Thyroid gland (tissue), 4 donors: ENCODE measurements around the gene BHLHA15. TPM values are rescaled to one million over a fixed set of nuclear protein-coding genes. Genes with fewer than 3 reads are reported as not detected.

Source experiments
- DNase-seq, 2 donors: peaks; one replicate each; pipeline ENCODE4 v3.0.0-alpha.2; 2019
- H3K27ac ChIP-seq, 3 donors: fragments of 200-600 bp; sonication (generic); 1 replicate in 2 of 3; 2 replicates in 1 of 3; pipeline ENCODE4 v1.5.1; 2016 to 2019; ENCODE audit warnings: mild to moderate bottlenecking in 1 of 3, moderate library complexity in 1 of 3
- H3K27me3 ChIP-seq: fragments of 200-600 bp; sonication (generic); one replicate; pipeline ENCODE4 v1.5.1; 2019
- H3K36me3 ChIP-seq, 2 donors: fragments of 200-600 bp; sonication (generic); one replicate each; pipeline ENCODE4 v1.5.1; 2016 to 2019
- H3K4me1 ChIP-seq, 2 donors: fragments of 200-600 bp; sonication (generic); one replicate each; pipeline ENCODE4 v1.5.1; 2017 to 2019
- H3K4me3 ChIP-seq, 3 donors: fragments of 200-600 bp; sonication (generic); replicated peaks in 1 of 3; 1 replicate in 2 of 3; 2 replicates in 1 of 3; pipeline ENCODE4 v1.5.1; 2016; ENCODE audit warnings: mild to moderate bottlenecking in 1 of 3
- H3K9me3 ChIP-seq: fragments of 200-600 bp; sonication (generic); one replicate; pipeline ENCODE4 v1.5.1; 2017
- POLR2A ChIP-seq, 2 donors: fragments of 450-650 bp; IDR thresholded peaks; one replicate each; pipeline ENCODE4 v1.6.1; 2017; ENCODE audit warnings: antibody characterized with exemption in 2 of 2, mild to moderate bottlenecking in 2 of 2, moderate library complexity in 1 of 2
- whole genome bisulfite sequencing, 2 donors: methylation state at CpG; one replicate each; pipeline ENCODE4 v1.1.5; 2017; 5-methylcytosine and 5-hydroxymethylcytosine counted together
- intact Hi-C: fragments of 100-400 bp; cut with DNase I; formaldehyde crosslinking; loops from one replicate; pipeline ENCODE4 v1.15.1; 2023
- total RNA-seq, 4 donors: library from RNA; depleted of rRNA; stranded (reverse); fragments of >200 nt; gene quantifications; one replicate each; pipeline ENCODE4 v1.2.3, GENCODE V29; 2016
- TF ChIP-seq, protein P1 (sequence below), 6 experiments: fragments of 200-600 bp in 3 of 6; fragments of 450-650 bp in 3 of 6; sonication (generic) in 3 of 6; IDR thresholded peaks; one replicate each; pipeline ENCODE4 v1.5.1; 2016 to 2019; ENCODE audit warnings: antibody characterized with exemption in 6 of 6, mild to moderate bottlenecking in 2 of 6, inconsistent platforms in 1 of 6, moderate library complexity in 1 of 6

The BHLHA15 gene
- total RNA-seq, 4 donors from 2014 or later: 1.2 to 8.7 (median 1.9) TPM; not detected in 1

DNA sequence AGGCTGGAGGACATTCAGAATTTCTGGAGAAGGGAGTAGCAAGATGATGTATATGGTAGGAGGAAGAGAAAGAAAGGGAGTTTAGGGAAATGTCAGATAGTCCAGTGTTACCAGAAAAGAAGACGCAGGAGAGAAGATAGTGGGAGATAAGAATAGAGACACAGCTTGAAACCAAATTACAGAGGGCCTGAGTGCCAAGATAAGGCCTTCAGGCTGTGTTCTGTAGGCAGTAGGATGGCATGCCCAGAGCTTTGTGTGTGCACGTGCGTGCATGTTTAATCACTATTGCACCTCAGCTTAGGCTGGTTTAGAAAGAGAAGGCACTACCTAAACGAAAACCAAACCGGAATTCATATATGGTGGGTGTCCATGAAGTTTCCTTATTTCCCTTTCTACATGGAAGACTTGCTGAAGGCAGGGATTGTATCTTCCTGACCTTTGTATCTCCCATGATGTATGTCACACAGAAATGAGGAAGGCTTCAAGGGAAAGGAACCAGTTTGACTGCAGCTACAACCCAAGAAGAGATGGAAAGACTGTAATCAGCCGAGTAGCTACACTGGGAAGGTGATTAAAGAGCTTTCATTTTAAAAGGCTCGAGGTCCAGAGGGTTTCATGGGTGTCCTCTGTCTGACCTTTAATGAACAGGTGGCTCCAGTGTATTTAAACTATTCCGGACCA lies 35.8 kb upstream of the BHLHA15 start:
- Histone ChIP-seq H3K36me3 (peaks cover 0 to 5% of the 10 kb centered on the region in 2 donors), H3K9me3 (no peaks in the 10 kb centered on the region), H3K27ac (peak overlapping the region in 1 of 3 donors; percentile 3), H3K4me1 (peaks cover 19 to 23% of the 10 kb centered on the region in 2 donors), H3K4me3 (no peak overlapping the region), H3K27me3 (no peaks in the 10 kb centered on the region)
- TF ChIP-seq, protein P1, sequence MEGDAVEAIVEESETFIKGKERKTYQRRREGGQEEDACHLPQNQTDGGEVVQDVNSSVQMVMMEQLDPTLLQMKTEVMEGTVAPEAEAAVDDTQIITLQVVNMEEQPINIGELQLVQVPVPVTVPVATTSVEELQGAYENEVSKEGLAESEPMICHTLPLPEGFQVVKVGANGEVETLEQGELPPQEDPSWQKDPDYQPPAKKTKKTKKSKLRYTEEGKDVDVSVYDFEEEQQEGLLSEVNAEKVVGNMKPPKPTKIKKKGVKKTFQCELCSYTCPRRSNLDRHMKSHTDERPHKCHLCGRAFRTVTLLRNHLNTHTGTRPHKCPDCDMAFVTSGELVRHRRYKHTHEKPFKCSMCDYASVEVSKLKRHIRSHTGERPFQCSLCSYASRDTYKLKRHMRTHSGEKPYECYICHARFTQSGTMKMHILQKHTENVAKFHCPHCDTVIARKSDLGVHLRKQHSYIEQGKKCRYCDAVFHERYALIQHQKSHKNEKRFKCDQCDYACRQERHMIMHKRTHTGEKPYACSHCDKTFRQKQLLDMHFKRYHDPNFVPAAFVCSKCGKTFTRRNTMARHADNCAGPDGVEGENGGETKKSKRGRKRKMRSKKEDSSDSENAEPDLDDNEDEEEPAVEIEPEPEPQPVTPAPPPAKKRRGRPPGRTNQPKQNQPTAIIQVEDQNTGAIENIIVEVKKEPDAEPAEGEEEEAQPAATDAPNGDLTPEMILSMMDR (IDR thresholded peaks at IDR 0.05): no peak
- no peak for TF ChIP-seq POLR2A (IDR thresholded peaks at IDR 0.05)
- WGBS, 2 donors: 95 to 96% methylated on average over 8 of the region's 8 CpGs
- no peak for DNase-seq
- intact Hi-C loops: no loop called here

DNA sequence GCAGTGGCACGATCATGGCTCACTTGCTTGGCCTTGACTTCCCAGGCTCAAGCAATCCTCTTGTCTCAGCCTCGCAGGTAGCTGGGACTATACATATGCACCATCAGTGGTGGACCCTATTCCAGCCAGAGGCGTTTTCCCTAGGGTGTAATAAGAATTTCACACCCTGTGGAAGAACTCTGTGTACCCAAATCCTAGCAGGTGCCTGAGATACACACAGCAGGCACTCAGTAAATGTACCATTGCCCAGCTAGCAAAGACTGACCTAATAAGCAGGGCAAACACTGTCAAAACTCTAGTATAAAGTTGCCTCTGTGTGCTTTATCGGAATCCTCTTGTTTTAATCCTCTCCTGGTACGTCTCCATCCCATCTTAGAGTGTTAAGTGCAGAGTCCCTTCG lies 33.7 kb upstream of the BHLHA15 start:
- no peak for DNase-seq
- TF ChIP-seq, protein P1 (IDR thresholded peaks at IDR 0.05): no peak
- Histone ChIP-seq H3K36me3 (no peaks in the 10 kb centered on the region), H3K4me3 (no peak overlapping the region), H3K4me1 (peaks cover 19 to 26% of the 10 kb centered on the region in 2 donors), H3K9me3 (no peaks in the 10 kb centered on the region), H3K27ac (peak overlapping the region in 2 of 3 donors; percentile 70 to 94), H3K27me3 (no peaks in the 10 kb centered on the region)
- 78 to 91% methylated on average over 6 of the region's 6 CpGs for WGBS, 2 donors
- intact Hi-C loops: no loop called here

DNA sequence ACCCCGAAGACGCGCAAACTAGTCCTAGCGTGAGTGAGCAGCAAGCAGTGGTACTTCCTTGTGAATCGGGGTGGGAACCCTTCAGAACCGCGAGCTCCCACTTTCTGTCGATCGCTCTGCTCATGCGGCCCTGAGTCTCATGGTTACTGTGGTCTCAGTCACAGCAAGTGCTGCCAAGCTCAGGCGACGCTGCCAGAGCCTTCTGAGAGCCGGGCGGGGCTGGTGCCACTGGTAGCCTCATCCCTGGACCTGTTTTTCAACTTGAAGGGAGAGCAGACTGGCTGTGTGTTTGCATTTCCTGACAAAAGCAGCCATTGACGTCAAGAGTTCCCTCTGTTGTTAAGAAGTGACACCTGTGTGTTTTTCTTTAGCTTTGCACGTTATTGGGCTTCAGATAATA lies 32.9 kb upstream of the BHLHA15 start:
- intact Hi-C loops: no loop called here
- H3K4me3 ChIP-seq: no peak overlapping the region
- H3K9me3 ChIP-seq: no peaks in the 10 kb centered on the region
- TF ChIP-seq, protein P1 (IDR thresholded peaks at IDR 0.05): no peak
- peak in 1 of 2 donors; percentile 86 for TF ChIP-seq POLR2A (IDR thresholded peaks at IDR 0.05)
- peaks cover 19 to 26% of the 10 kb centered on the region in 2 donors for H3K4me1 ChIP-seq
- no peaks in the 10 kb centered on the region for H3K27me3 ChIP-seq
- DNase-seq: peak; percentile 92 to 94
- peak overlapping the region; percentile 14 to 94 (median 70) for H3K27ac ChIP-seq
- 44 to 59% methylated on average over 16 of the region's 16 CpGs for WGBS, 2 donors
- no peaks in the 10 kb centered on the region for H3K36me3 ChIP-seq

DNA sequence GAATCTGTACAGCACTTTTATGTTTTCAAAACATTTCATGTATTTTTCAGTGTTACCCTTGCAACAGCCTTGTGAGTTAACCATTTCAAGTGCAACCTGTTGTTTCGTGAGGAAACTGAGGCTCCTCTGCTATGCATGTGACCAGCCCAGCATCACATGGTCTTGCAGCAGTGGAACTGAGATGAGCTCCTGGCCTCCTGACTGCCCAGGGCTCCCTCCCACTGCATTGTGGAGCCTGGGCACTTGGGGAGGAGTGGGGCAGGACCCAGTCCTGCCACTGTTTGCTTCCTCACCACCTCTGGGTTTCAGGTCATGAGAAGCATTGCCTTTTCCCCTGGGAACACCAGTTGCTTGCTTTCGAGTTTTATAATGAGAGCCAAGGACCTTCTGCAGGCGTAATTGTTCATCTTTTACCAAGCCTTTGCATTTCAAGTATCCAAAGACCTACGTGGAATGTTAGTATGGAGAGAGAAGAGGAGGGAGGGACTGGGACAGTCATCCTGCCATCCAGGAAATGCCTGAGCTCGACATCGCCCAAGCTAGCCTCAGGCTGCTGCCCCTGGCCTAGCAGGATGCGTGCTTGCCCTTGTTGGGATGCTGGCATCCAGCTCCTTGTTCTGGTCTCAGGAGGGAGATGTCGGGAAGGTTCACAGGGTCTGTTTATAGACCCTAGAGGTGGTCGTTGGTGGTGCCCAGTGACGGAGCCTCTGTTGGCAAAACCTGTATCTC lies 32.3 kb upstream of the BHLHA15 start:
- no peaks in the 10 kb centered on the region for H3K27me3 ChIP-seq
- peaks cover 19 to 26% of the 10 kb centered on the region in 2 donors for H3K4me1 ChIP-seq
- no peaks in the 10 kb centered on the region for H3K9me3 ChIP-seq
- no peak for DNase-seq
- no peak for TF ChIP-seq POLR2A (IDR thresholded peaks at IDR 0.05)
- TF ChIP-seq, protein P1 (IDR thresholded peaks at IDR 0.05): no peak
- H3K36me3 ChIP-seq: no peaks in the 10 kb centered on the region
- peak overlapping the region; percentile 14 to 94 (median 70) for H3K27ac ChIP-seq
- WGBS, 2 donors: 81 to 85% methylated on average over 10 of the region's 10 CpGs
- no peak overlapping the region for H3K4me3 ChIP-seq
- intact Hi-C loops: no loop called here

DNA sequence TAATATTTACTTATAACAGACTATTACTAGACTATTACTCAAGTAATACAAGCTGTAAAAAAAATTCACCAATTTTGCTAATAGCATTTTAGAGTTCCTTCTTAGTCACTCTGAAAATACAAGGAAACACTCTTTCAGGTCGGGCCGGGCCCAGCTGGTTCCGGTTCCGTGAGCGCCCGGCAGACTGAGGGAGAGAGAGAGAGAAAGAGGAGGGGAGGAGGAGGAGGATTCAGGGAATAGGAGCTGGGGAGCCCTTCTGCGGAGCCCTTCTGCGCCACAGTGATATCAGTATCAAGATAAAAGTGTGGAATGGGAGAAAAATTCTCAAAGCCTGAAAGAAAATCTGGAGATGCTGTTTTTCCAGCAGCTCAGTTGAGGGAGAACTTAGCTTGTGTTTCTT lies 30.5 kb upstream of the BHLHA15 start:
- TF ChIP-seq POLR2A (IDR thresholded peaks at IDR 0.05): no peak
- TF ChIP-seq, protein P1 (IDR thresholded peaks at IDR 0.05): no peak
- H3K36me3 ChIP-seq: no peaks in the 10 kb centered on the region
- WGBS, 2 donors: 41 to 55% methylated on average over 8 of the region's 8 CpGs
- no peaks in the 10 kb centered on the region for H3K27me3 ChIP-seq
- peak overlapping the region; percentile 32 to 94 (median 70) for H3K27ac ChIP-seq
- peak; percentile 58 to 63 for DNase-seq
- no peak overlapping the region for H3K4me3 ChIP-seq
- intact Hi-C loops: no loop called here
- no peaks in the 10 kb centered on the region for H3K9me3 ChIP-seq
- H3K4me1 ChIP-seq: peaks cover 19 to 26% of the 10 kb centered on the region in 2 donors
